Lower leg skin (tissue), 4 donors: Measurements from ENCODE around the gene NDFIP1. TPM values are rescaled to one million over a fixed set of nuclear protein-coding genes. Genes with fewer than 3 reads are reported as not detected.

Experiments
- DNase-seq, 2 donors: peaks; one replicate each; pipeline ENCODE4 v3.0.0-alpha.2; 2019; ENCODE audit warnings: low spot score in 2 of 2
- H3K4me3 ChIP-seq: fragments of 200-600 bp; sonication (generic); 2 replicates; pipeline ENCODE4 v1.5.1; 2017; ENCODE audit warnings: mild to moderate bottlenecking, low read depth; ENCODE audit not compliant: poor library complexity, severe bottlenecking
- POLR2A ChIP-seq, 2 donors: fragments of 450-650 bp; IDR thresholded peaks; one replicate each; pipeline ENCODE4 v1.6.1; 2016 to 2017; ENCODE audit warnings: antibody characterized with exemption in 2 of 2, mild to moderate bottlenecking in 1 of 2, moderate library complexity in 1 of 2
- WGBS, 2 donors: methylation state at CpG; one replicate each; pipeline ENCODE4 v1.1.5; 2018; 5-methylcytosine and 5-hydroxymethylcytosine counted together
- intact Hi-C: fragments of 100-400 bp; cut with DNase I; formaldehyde crosslinking; loops from one replicate; pipeline ENCODE4 v1.15.0; 2023; ENCODE audit warnings: low total_unique reads
- total RNA-seq, 4 donors: library from RNA; depleted of rRNA; stranded (reverse); fragments of >200 nt; gene quantifications; one replicate each; pipeline ENCODE4 v1.1.0, GENCODE V29; 2016
- TF ChIP-seq, protein P1 (sequence below), 3 donors: fragments of 450-650 bp; IDR thresholded peaks; one replicate each; pipeline ENCODE4 v1.5.1; 2016; ENCODE audit warnings: antibody characterized with exemption in 3 of 3, mild to moderate bottlenecking in 3 of 3, moderate library complexity in 2 of 3

The NDFIP1 gene
- total RNA-seq, 4 donors from 2014 or later: 25.8 to 83.9 (median 56.6) TPM

GRCh38 chr5:142156839-142157463, 48.4 kb downstream of the NDFIP1 start:
- no peak overlapping the region for H3K4me3 ChIP-seq
- WGBS, 2 donors: 78 to 80% methylated on average over 5 of the region's 5 CpGs
- intact Hi-C loops: no loop called here
- TF ChIP-seq, protein P1, sequence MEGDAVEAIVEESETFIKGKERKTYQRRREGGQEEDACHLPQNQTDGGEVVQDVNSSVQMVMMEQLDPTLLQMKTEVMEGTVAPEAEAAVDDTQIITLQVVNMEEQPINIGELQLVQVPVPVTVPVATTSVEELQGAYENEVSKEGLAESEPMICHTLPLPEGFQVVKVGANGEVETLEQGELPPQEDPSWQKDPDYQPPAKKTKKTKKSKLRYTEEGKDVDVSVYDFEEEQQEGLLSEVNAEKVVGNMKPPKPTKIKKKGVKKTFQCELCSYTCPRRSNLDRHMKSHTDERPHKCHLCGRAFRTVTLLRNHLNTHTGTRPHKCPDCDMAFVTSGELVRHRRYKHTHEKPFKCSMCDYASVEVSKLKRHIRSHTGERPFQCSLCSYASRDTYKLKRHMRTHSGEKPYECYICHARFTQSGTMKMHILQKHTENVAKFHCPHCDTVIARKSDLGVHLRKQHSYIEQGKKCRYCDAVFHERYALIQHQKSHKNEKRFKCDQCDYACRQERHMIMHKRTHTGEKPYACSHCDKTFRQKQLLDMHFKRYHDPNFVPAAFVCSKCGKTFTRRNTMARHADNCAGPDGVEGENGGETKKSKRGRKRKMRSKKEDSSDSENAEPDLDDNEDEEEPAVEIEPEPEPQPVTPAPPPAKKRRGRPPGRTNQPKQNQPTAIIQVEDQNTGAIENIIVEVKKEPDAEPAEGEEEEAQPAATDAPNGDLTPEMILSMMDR (IDR thresholded peaks at IDR 0.05): no peak
- no peak for TF ChIP-seq POLR2A (IDR thresholded peaks at IDR 0.05)
- DNase-seq: no peak

DNA sequence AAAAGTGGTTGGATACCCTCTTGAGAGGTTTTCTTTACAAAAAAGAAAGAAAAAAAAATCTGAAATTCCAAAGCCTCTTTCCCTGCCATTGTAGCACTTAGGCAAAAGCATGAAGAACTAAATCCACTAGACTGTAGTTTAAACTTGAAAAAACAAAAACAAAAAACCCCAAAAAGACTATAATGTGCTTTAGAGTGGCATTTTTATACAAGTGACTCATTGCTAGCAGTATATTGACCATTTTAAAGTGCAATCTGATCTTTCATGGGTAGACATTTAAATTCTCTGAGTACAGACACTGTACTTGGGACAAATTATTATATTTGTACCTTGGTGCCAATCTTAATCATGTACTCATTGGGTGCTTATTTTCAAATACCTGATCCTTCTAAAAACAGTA, 50.8 kb downstream of the NDFIP1 start:
- intact Hi-C loops: no loop called here
- H3K4me3 ChIP-seq: no peak overlapping the region
- no peak for DNase-seq
- TF ChIP-seq, protein P1 (IDR thresholded peaks at IDR 0.05): no peak
- no peak for TF ChIP-seq POLR2A (IDR thresholded peaks at IDR 0.05)

- no peak overlapping the region for H3K4me3 ChIP-seq
- DNase-seq: no peak
- 88 to 90% methylated on average over 5 of the region's 5 CpGs for WGBS, 2 donors
- TF ChIP-seq POLR2A (IDR thresholded peaks at IDR 0.05): no peak
- intact Hi-C loops: no loop called here
Measured at GRCh38 chr5:142164315-142164714, 55.7 kb downstream of the NDFIP1 start.

DNA sequence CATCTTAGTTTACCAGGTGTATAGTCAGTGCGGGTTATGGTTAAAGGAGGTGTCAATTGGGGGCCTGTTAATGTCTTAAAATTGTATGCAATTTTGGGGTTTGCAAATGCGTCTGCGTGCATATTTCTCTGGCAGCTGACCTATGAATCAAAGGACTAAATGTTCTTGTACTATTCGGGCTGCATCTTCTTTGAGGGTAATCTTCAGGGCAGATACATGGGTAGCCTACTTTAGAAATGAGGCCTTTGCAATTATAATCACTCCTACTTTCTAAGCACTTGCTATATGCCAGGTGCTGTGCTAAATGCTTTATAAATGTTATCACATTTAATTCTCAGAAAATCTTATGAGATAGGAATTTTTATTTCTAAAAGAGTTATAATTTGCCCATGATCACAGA, 58.2 kb downstream of the NDFIP1 start:
- intact Hi-C loops: no loop called here
- no peak for DNase-seq
- no peak overlapping the region for H3K4me3 ChIP-seq
- TF ChIP-seq POLR2A (IDR thresholded peaks at IDR 0.05): no peak
- TF ChIP-seq, protein P1 (IDR thresholded peaks at IDR 0.05): no peak
- 94 to 95% methylated on average over 4 of the region's 4 CpGs for WGBS, 2 donors

DNA sequence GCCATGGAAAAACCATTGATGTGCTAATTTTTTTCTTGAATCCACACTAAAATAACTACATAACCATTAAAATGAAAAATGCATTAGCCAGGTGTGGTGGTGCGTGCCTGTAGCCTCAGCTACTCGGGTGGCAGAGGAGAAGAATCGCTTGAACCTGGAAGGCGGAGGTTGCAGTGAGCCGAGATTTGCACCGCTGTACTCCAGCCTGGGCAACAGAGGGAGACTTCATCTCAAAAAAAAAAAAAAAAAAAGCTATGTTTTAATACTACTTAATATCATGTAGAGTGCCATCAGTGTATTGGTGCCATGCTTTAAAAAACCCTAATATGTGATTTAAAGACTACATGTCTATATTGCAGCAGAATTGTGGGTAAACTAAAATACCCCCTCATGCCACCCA, 58.9 kb downstream of the NDFIP1 start:
- intact Hi-C loops: no loop called here
- 97 to 98% methylated on average over 6 of the region's 6 CpGs for WGBS, 2 donors
- DNase-seq: no peak

GRCh38 chr5:142168365-142168764, 59.8 kb downstream of the NDFIP1 start:
- WGBS, 2 donors: 79 to 95% methylated on average over 3 of the region's 3 CpGs
- TF ChIP-seq, protein P1 (IDR thresholded peaks at IDR 0.05): no peak
- no peak for TF ChIP-seq POLR2A (IDR thresholded peaks at IDR 0.05)
- no peak for DNase-seq
- intact Hi-C loops: no loop called here
- H3K4me3 ChIP-seq: no peak overlapping the region

More for the DNA sequence above, 58.9 kb downstream of the NDFIP1 start:
- TF ChIP-seq, protein P1 (IDR thresholded peaks at IDR 0.05): no peak
- TF ChIP-seq POLR2A (IDR thresholded peaks at IDR 0.05): no peak
- H3K4me3 ChIP-seq: no peak overlapping the region
